Nephron (organoid): Measurements from ENCODE around the gene RPTOR.

Source experiments
- H3K27ac Mint-ChIP-seq, 3 experiments: 2 replicates each; pipeline ENCODE4 v1.8.0; 2020; ENCODE audit warnings: mixed read lengths in 3 of 3, mild to moderate bottlenecking in 2 of 3, moderate library complexity in 1 of 3
- H3K27me3 Mint-ChIP-seq: 2 replicates; pipeline ENCODE4 v1.8.0; 2021; ENCODE audit warnings: low read depth, mild to moderate bottlenecking, moderate library complexity, mixed read lengths
- H3K36me3 Mint-ChIP-seq: 2 replicates; pipeline ENCODE4 v1.8.0; 2020; ENCODE audit warnings: low read depth, mixed read lengths
- H3K4me1 Mint-ChIP-seq: 2 replicates; pipeline ENCODE4 v1.8.0; 2020; ENCODE audit warnings: mixed read lengths
- H3K4me3 Mint-ChIP-seq, 3 experiments: 2 replicates each; pipeline ENCODE4 v1.8.0; 2020; ENCODE audit warnings: mild to moderate bottlenecking in 3 of 3, mixed read lengths in 3 of 3, moderate library complexity in 2 of 3
- H3K9me3 Mint-ChIP-seq: 2 replicates; pipeline ENCODE4 v1.8.0; 2020; ENCODE audit warnings: mixed read lengths
- TF ChIP-seq, protein P1 (sequence below), 3 experiments: fragments of 200-600 bp; sonication (generic); IDR thresholded peaks; one replicate each; pipeline ENCODE4 v1.5.0; 2021; ENCODE audit warnings: antibody characterized with exemption in 3 of 3; ENCODE audit not compliant: unreplicated experiment in 3 of 3

RPTOR gene

GRCh38 chr17:81002409-81003361 is 458.0 kb downstream of the RPTOR start:
- H3K4me1 Mint-ChIP-seq: peaks cover 21% of the 10 kb centered on the region
- TF ChIP-seq, protein P1, sequence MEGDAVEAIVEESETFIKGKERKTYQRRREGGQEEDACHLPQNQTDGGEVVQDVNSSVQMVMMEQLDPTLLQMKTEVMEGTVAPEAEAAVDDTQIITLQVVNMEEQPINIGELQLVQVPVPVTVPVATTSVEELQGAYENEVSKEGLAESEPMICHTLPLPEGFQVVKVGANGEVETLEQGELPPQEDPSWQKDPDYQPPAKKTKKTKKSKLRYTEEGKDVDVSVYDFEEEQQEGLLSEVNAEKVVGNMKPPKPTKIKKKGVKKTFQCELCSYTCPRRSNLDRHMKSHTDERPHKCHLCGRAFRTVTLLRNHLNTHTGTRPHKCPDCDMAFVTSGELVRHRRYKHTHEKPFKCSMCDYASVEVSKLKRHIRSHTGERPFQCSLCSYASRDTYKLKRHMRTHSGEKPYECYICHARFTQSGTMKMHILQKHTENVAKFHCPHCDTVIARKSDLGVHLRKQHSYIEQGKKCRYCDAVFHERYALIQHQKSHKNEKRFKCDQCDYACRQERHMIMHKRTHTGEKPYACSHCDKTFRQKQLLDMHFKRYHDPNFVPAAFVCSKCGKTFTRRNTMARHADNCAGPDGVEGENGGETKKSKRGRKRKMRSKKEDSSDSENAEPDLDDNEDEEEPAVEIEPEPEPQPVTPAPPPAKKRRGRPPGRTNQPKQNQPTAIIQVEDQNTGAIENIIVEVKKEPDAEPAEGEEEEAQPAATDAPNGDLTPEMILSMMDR (IDR thresholded peaks at IDR 0.05; ENCODE audit: unreplicated experiment in 3 of 3): no peak

DNA sequence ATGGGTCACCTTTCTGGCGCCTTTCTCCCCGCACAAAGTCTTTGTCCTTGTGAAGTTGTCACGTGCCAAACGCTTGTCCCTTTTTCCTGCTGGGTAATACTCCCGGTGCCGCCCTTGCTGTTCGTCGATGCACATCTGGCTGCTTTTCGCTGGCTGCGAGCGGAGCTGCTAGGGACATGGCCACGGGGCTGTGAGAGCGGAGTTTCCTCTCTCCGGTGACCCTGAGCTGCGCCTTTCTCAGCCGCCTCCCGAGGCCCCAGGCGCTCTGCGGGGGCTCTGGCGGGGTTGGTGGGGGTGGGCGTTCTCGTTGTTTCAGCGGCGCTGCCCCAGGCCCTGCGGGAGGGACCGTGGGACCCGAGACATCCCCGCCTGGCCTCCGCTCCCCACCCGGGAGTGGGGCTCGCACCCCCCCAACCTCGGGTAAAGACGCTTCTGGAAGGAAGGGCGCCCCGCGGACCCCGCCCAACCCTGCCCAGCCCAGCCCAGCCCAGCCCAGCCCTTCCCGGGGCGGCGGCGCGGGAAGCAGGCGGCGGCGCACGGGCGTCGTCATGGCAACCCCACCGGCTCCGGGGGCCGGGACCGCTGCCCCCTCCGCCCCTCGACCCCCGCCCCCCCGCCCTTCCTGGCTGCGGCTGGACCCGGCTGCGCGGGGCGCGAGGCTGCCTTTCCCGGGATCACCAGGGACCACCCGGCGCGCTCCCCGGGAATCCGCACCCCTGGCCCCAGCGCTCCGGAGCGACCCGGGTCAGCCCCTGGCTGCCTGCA is 459.3 kb downstream of the RPTOR start:
- Mint-ChIP-seq H3K36me3 (peaks cover 4% of the 10 kb centered on the region), H3K4me1 (peaks cover 21% of the 10 kb centered on the region), H3K27ac (no peak overlapping the region), H3K4me3 (no peak overlapping the region), H3K27me3 (peaks cover 68% of the 10 kb centered on the region), H3K9me3 (peaks cover 5% of the 10 kb centered on the region)
- TF ChIP-seq, protein P1 (IDR thresholded peaks at IDR 0.05; ENCODE audit: unreplicated experiment in 3 of 3): no peak

More at GRCh38 chr17:81002409-81003361, 458.0 kb downstream of the RPTOR start:
- peak overlapping the region; percentile 34 to 50 (median 43) for H3K4me3 Mint-ChIP-seq
- peak overlapping the region in 1 of 3 experiments; percentile 61 for H3K27ac Mint-ChIP-seq
- peaks cover 5% of the 10 kb centered on the region for H3K9me3 Mint-ChIP-seq
- H3K36me3 Mint-ChIP-seq: peaks cover 6% of the 10 kb centered on the region
- peaks cover 61% of the 10 kb centered on the region for H3K27me3 Mint-ChIP-seq

GRCh38 chr17:81006891-81007290 is 462.3 kb downstream of the RPTOR start:
- H3K9me3 Mint-ChIP-seq: peaks cover 13% of the 10 kb centered on the region
- peaks cover 16% of the 10 kb centered on the region for H3K4me1 Mint-ChIP-seq
- H3K27ac Mint-ChIP-seq: no peak overlapping the region
- H3K4me3 Mint-ChIP-seq: peak overlapping the region in 1 of 3 experiments; percentile 28
- TF ChIP-seq, protein P1 (IDR thresholded peaks at IDR 0.05; ENCODE audit: unreplicated experiment in 3 of 3): no peak
- H3K36me3 Mint-ChIP-seq: no peaks in the 10 kb centered on the region
- peaks cover 64% of the 10 kb centered on the region for H3K27me3 Mint-ChIP-seq

DNA sequence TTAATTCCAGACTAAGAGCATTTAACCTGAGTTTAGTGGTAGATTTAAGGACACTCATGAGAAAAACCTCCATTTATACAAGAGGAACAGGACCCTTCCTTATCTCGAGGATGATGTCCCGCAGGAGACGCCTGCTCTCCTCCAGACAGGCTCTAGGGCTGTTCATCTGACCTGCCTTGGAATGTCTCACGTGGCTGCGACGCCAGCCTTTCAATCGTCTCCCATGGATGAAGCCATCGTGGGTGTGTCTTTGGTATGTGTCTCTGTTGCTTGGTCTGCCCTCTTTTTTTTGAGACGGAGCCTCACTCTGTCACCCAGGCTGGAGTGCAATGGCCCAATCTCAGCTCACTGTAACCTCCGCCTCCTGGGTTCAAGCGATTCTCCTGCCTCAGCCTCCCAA is 463.5 kb downstream of the RPTOR start:
- Mint-ChIP-seq H3K9me3 (peaks cover 15% of the 10 kb centered on the region), H3K27me3 (peaks cover 59% of the 10 kb centered on the region), H3K27ac (no peak overlapping the region), H3K36me3 (no peaks in the 10 kb centered on the region), H3K4me1 (peaks cover 10% of the 10 kb centered on the region), H3K4me3 (no peak overlapping the region)
- TF ChIP-seq, protein P1 (IDR thresholded peaks at IDR 0.05; ENCODE audit: unreplicated experiment in 3 of 3): no peak

DNA sequence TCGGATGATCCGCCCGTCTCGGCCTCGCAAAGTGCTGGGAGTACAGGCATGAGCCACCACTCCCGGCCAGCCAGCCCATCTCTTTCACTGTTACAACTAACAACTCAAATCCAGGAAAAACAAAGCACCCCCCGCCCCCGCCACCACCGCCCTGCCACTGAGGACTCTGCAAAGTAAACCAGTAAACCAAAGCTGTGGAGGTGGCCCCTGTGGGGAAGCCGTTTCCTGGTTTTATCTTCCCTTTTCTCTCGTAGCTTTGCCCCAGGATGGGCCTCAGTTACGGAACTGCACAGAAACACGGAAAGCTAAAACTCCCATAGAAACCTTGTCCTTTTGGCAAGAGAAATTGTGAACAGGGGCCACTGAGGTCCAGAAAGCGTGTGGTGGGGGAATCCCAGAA is 464.5 kb downstream of the RPTOR start:
- Mint-ChIP-seq H3K36me3 (no peaks in the 10 kb centered on the region), H3K9me3 (peaks cover 15% of the 10 kb centered on the region), H3K4me3 (no peak overlapping the region), H3K27me3 (peaks cover 52% of the 10 kb centered on the region), H3K27ac (no peak overlapping the region), H3K4me1 (peaks cover 10% of the 10 kb centered on the region)
- TF ChIP-seq, protein P1 (IDR thresholded peaks at IDR 0.05; ENCODE audit: unreplicated experiment in 3 of 3): no peak
